SU-DHL-6 (cell line): Measurements from ENCODE around the gene CDC42.

Source experiments
- H2AFZ ChIP-seq: fragments of 200-600 bp; sonication (generic); 2 replicates; pipeline ENCODE4 v1.6.1; 2014; ENCODE audit warnings: low read depth, mild to moderate bottlenecking, moderate library complexity, mixed read lengths, antibody characterized with exemption, low read length; ENCODE audit not compliant: severe bottlenecking
- H3F3A ChIP-seq: fragments of 200-600 bp; shearing (Covaris generic); 2 replicates; pipeline ENCODE4 v1.6.0; 2016; ENCODE audit warnings: antibody characterized with exemption, mild to moderate bottlenecking; ENCODE audit not compliant: insufficient read depth
- H3K27ac ChIP-seq: fragments of 200-600 bp; sonication (generic); 2 replicates; pipeline ENCODE4 v1.5.1; 2016; ENCODE audit warnings: low read depth, mild to moderate bottlenecking, low read length, moderate library complexity, mixed read lengths
- H3K27me3 ChIP-seq: fragments of 200-600 bp; sonication (generic), shearing (Covaris generic); 2 replicates; pipeline ENCODE4 v1.6.0; 2014; ENCODE audit warnings: mild to moderate bottlenecking, low read length
- H3K36me3 ChIP-seq: fragments of 200-600 bp; sonication (generic); 2 replicates; pipeline ENCODE4 v1.6.1; 2014; ENCODE audit warnings: mild to moderate bottlenecking, low read length, mixed read lengths
- H3K4me2 ChIP-seq: fragments of 300-600, 200-600 bp; shearing (Covaris generic), sonication (generic); 2 replicates; pipeline ENCODE4 v1.6.0; 2014; ENCODE audit warnings: low read length, low read depth, mild to moderate bottlenecking; ENCODE audit not compliant: poor library complexity, severe bottlenecking
- H3K4me3 ChIP-seq: fragments of 200-600 bp; sonication (generic); 2 replicates; pipeline ENCODE4 v1.5.1; 2014; ENCODE audit warnings: antibody characterized with exemption, low read length, mild to moderate bottlenecking, mixed read lengths; ENCODE audit not compliant: insufficient read depth, poor library complexity, severe bottlenecking
- H3K79me2 ChIP-seq: fragments of 200-600 bp; sonication (generic); 2 replicates; pipeline ENCODE4 v1.6.1; 2014; ENCODE audit warnings: mild to moderate bottlenecking, low read length, moderate library complexity; ENCODE audit not compliant: insufficient read depth
- H3K9ac ChIP-seq: fragments of 200-600 bp; sonication (generic); 2 replicates; pipeline ENCODE4 v1.7.0; 2014; ENCODE audit warnings: mild to moderate bottlenecking, low read length
- H3K9me2 ChIP-seq: fragments of 200-600 bp; sonication (generic); replicated peaks from 2 replicates; pipeline ENCODE4 v1.6.1; 2014; ENCODE audit warnings: low read length; ENCODE audit not compliant: insufficient read depth
- H3K9me3 ChIP-seq: fragments of 200-600 bp; sonication (generic); 2 replicates; pipeline ENCODE4 v1.6.1; 2014; ENCODE audit warnings: low read length, mixed read lengths; ENCODE audit not compliant: insufficient read depth
- H4K20me1 ChIP-seq: fragments of 200-600 bp; sonication (generic); 2 replicates; pipeline ENCODE4 v1.6.1; 2014; ENCODE audit warnings: low read depth, mild to moderate bottlenecking, antibody characterized with exemption, low read length, moderate library complexity, mixed read lengths
- EZH2phosphoT487 ChIP-seq: fragments of 200-600 bp; sonication (generic), shearing (Covaris generic); conservative IDR thresholded peaks from 2 replicates; pipeline ENCODE4 v1.6.1; 2018; ENCODE audit warnings: mild to moderate bottlenecking, antibody characterized with exemption, low read length, moderate library complexity, mixed read lengths
- TF ChIP-seq, protein P1 (sequence below): fragments of 200-600 bp; sonication (generic); IDR thresholded peaks from one replicate; pipeline ENCODE4 v1.5.1; 2017; ENCODE audit warnings: antibody characterized with exemption, mild to moderate bottlenecking, low read length, moderate library complexity; ENCODE audit not compliant: insufficient read depth, poor library complexity, severe bottlenecking

The CDC42 gene

DNA sequence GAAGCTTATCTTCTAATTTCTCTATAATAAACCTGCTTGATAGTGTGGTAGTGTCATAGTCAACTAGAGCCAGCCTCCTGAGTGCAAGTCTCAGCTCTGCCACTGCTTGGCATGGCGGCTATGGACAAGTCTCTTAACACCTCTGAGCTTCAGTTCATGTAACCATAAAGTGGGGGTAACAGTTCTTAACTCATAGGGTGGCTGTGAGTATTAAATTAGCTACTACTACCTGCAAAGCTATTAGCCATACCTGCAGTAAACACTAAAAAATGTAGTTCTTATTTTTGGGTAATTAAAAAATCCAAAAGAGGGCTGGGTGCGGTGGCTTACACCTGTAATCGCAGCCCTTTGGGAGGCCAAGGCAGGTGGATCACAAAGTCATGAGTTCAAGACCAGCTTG, 2.2 kb upstream of the CDC42 start:
- no peaks in the 10 kb centered on the region for H3K9me3 ChIP-seq
- H3K9me2 ChIP-seq = no peaks in the 10 kb centered on the region
- H4K20me1 ChIP-seq = peaks cover 12% of the 10 kb centered on the region; the same call in 1 of the 2 replicates
- no peaks in the 10 kb centered on the region for H3K36me3 ChIP-seq
- no peak overlapping the region for H3K9ac ChIP-seq
- TF ChIP-seq EZH2phosphoT487 = no peak
- TF ChIP-seq, protein P1, sequence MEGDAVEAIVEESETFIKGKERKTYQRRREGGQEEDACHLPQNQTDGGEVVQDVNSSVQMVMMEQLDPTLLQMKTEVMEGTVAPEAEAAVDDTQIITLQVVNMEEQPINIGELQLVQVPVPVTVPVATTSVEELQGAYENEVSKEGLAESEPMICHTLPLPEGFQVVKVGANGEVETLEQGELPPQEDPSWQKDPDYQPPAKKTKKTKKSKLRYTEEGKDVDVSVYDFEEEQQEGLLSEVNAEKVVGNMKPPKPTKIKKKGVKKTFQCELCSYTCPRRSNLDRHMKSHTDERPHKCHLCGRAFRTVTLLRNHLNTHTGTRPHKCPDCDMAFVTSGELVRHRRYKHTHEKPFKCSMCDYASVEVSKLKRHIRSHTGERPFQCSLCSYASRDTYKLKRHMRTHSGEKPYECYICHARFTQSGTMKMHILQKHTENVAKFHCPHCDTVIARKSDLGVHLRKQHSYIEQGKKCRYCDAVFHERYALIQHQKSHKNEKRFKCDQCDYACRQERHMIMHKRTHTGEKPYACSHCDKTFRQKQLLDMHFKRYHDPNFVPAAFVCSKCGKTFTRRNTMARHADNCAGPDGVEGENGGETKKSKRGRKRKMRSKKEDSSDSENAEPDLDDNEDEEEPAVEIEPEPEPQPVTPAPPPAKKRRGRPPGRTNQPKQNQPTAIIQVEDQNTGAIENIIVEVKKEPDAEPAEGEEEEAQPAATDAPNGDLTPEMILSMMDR = no peak
- H2AFZ ChIP-seq = no peak overlapping the region
- H3K4me3 ChIP-seq = no peak overlapping the region
- no peaks in the 10 kb centered on the region for H3K27me3 ChIP-seq
- peaks cover 25% of the 10 kb centered on the region for H3K79me2 ChIP-seq
- no peak overlapping the region for H3K4me2 ChIP-seq
- no peaks in the 10 kb centered on the region for H3F3A ChIP-seq
- no peak overlapping the region for H3K27ac ChIP-seq

DNA sequence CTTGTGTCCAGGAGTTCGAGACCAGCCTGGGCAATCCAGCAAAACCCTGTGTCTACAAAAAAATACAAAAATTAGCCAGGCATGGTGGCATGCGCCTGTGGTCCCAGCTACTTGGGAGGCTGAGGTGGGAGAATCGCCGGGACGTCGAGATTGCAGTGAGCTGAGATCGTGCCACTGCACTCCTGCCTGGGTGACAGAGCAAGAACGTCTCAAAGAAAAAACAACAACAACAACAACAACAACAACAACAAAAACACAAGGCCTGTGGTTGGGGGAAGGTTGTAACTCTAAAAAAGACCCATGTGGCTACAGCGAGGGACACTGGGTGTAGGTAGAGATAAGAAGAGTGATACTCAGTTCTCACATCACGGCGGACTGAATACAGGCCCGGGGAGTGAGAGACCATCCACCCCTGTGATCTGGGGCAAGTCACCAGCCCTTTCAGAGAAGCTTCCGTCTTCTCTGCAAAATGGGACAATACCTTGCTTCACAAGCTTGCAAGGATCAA, 848 bp upstream of the CDC42 start:
- no peak for TF ChIP-seq EZH2phosphoT487
- H3K27ac ChIP-seq = no peak overlapping the region
- H3K79me2 ChIP-seq = peaks cover 38% of the 10 kb centered on the region
- H3F3A ChIP-seq = peaks cover 10% of the 10 kb centered on the region; the same call in 1 of the 2 replicates
- H3K36me3 ChIP-seq = no peaks in the 10 kb centered on the region
- no peaks in the 10 kb centered on the region for H3K27me3 ChIP-seq
- H3K4me3 ChIP-seq = no peak overlapping the region
- peak overlapping the region; percentile 79 for H2AFZ ChIP-seq
- no peak overlapping the region; the same call in 1 of the 2 replicates for H3K9ac ChIP-seq
- peaks cover 23% of the 10 kb centered on the region for H4K20me1 ChIP-seq
- H3K4me2 ChIP-seq = peak overlapping the region; percentile 52
- H3K9me2 ChIP-seq = no peaks in the 10 kb centered on the region
- no peaks in the 10 kb centered on the region for H3K9me3 ChIP-seq

DNA sequence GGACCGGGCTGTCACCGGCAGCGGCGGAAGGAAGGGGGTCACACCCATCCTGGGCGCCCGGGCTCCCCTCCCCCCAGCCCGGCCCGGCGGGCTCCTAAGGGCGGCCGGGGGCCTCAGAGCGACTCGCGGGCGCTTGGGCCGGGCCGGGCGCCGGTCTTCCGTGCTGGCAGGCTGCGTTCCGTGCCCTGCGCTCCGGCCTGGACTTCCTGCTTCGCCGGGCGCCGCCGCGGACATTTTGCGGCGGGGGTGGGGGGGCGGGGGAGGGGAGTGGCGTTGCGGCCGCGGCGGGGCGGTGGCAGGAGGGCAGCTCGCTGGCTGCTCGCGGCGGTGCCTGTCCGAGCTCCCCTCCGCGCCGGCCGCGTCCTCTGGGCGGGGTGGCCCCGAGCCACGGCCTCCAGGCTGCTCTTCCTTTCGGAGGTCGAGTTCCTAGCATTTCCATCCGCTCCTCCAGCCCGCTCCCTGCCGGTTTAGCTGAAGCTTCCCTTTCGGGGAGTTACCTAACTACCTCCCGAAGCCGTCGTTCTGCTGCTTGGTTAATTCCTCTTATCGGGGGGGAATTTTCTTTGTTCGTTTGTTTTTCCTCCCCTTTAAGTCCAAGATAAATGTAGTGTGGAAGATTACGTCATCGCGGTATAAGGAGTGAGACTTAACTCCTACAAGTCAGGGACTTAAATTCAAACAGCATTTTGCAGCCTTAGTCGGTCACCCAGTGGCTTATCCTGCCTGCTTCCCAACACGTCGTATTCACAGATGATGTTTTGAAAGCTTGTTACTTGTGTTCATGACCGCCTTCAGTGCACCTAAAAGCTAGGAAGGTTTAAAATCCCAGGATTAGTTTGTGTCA, 730 bp downstream of the CDC42 start:
- Histone ChIP-seq H3K36me3 (no peaks in the 10 kb centered on the region), H3K9me3 (no peaks in the 10 kb centered on the region), H3K4me2 (peak overlapping the region; percentile 78), H3F3A (peaks cover 10% of the 10 kb centered on the region; the same call in 1 of the 2 replicates), H3K27ac (peak overlapping the region; percentile 71), H3K4me3 (peak overlapping the region; percentile 80), H2AFZ (peak overlapping the region; percentile 79), H4K20me1 (peaks cover 34% of the 10 kb centered on the region), H3K79me2 (peaks cover 54% of the 10 kb centered on the region), H3K27me3 (no peaks in the 10 kb centered on the region), H3K9me2 (no peaks in the 10 kb centered on the region), H3K9ac (peak overlapping the region; percentile 93)
- no peak for TF ChIP-seq EZH2phosphoT487
- TF ChIP-seq, protein P1 = no peak
